DMS153 (cell line): ENCODE data around the gene VPS13D.
A peak's percentile ranks its signal among the peaks of the same experiment; 100 is the strongest.

Experiments
- DNase-seq: peaks from one replicate; lab custom pipeline; 2025; lab: John Stamatoyannopoulos, UW

The VPS13D gene

GRCh38 chr1:12539705-12540579 is 310.1 kb downstream of the VPS13D start:
- no peak for DNase-seq

GRCh38 chr1:12540580-12541273 is 310.9 kb downstream of the VPS13D start:
- no peak for DNase-seq

- no peak for DNase-seq
Observed at GRCh38 chr1:12541274-12542137, 311.7 kb downstream of the VPS13D start.

GRCh38 chr1:12542138-12542465 is 312.3 kb downstream of the VPS13D start:
- DNase-seq: no peak

- no peak for DNase-seq
Observed at GRCh38 chr1:12542616-12543592, 313.1 kb downstream of the VPS13D start.

GRCh38 chr1:12543740-12544154 is 313.9 kb downstream of the VPS13D start:
- no peak for DNase-seq

- DNase-seq: no peak
Observed at GRCh38 chr1:12544357-12544756, 314.5 kb downstream of the VPS13D start.

GRCh38 chr1:12544992-12545391 is 315.2 kb downstream of the VPS13D start:
- no peak for DNase-seq

GRCh38 chr1:12546771-12547585 is 317.1 kb downstream of the VPS13D start:
- DNase-seq: no peak

GRCh38 chr1:12547586-12548225 is 317.9 kb downstream of the VPS13D start:
- DNase-seq: no peak

- no peak for DNase-seq
Observed at GRCh38 chr1:12548279-12548972, 318.6 kb downstream of the VPS13D start.

GRCh38 chr1:12548973-12549459 is 319.2 kb downstream of the VPS13D start:
- no peak for DNase-seq

- peak; percentile 16 for DNase-seq
Observed at GRCh38 chr1:12549460-12550349, 319.9 kb downstream of the VPS13D start.

- DNase-seq: no peak
Observed at GRCh38 chr1:12551584-12551983, 321.8 kb downstream of the VPS13D start.

GRCh38 chr1:12552111-12552888 is 322.5 kb downstream of the VPS13D start:
- no peak for DNase-seq

GRCh38 chr1:12552951-12553921 is 323.4 kb downstream of the VPS13D start:
- no peak for DNase-seq
